8988T (cell line): ENCODE results near the gene INKA1.
"Not testable (repeated sequence)": the region's sequence is repeated elsewhere in the genome, so short reads cannot be mapped to it uniquely, and the experiment has no call there.

Experiments
- DNase-seq: peaks from one replicate; pipeline ENCODE4 v3.0.0; 2011

INKA1 gene

GRCh38 chr3:49813497-49814174, 10.6 kb downstream of the INKA1 start, which contains the start of gene UBA7:
Gene UBA7 (minus strand): TSS chr3:49813953. CDS start chr3:49813787, 166 bp downstream.
- DNase-seq: no peak

GRCh38 chr3:49823131-49823530, 20.1 kb downstream of the INKA1 start:
- DNase-seq: not testable (repeated sequence)

GRCh38 chr3:49826016-49826415, 23.0 kb downstream of the INKA1 start:
- DNase-seq: no peak

GRCh38 chr3:49831341-49831740, 28.3 kb downstream of the INKA1 start:
- no peak for DNase-seq

GRCh38 chr3:49839193-49839809, 36.2 kb downstream of the INKA1 start:
- DNase-seq: no peak

- no peak for DNase-seq
Observed at GRCh38 chr3:49840388-49840787, 37.3 kb downstream of the INKA1 start.

- no peak for DNase-seq
Observed at GRCh38 chr3:49841126-49841696, 38.1 kb downstream of the INKA1 start.

GRCh38 chr3:49841806-49842205, 38.7 kb downstream of the INKA1 start:
- DNase-seq: no peak

- DNase-seq: no peak
Observed at GRCh38 chr3:49842843-49843517, 39.9 kb downstream of the INKA1 start.

GRCh38 chr3:49844464-49845183, 41.6 kb downstream of the INKA1 start:
- no peak for DNase-seq

GRCh38 chr3:49845694-49846093, 42.6 kb downstream of the INKA1 start:
- DNase-seq: no peak
